HepG2 (cell line): ENCODE measurements around the gene SCN9A. TPM values are rescaled to one million over a fixed set of nuclear protein-coding genes. Genes with fewer than 3 reads are reported as not detected.

Experiments used
- FOXO1 ChIP-seq: sonication (generic); formaldehyde crosslinking; IDR thresholded peaks from 2 replicates; pipeline ENCODE4 v1.4.0; 2020; ENCODE audit warnings: missing genetic modification reagents
- NBN ChIP-seq: fragments of 450-650 bp; conservative IDR thresholded peaks from 2 replicates; pipeline ENCODE4 v1.6.1; 2017
- SALL1 ChIP-seq: sonication (generic); formaldehyde crosslinking; IDR thresholded peaks from 2 replicates; pipeline ENCODE4 v1.8.0; 2022; ENCODE audit warnings: mild to moderate bottlenecking, missing genetic modification reagents
- SMARCC2 ChIP-seq: fragments of 450-650 bp; IDR thresholded peaks from 2 replicates; pipeline ENCODE4 v1.6.1; 2017; ENCODE audit warnings: antibody characterized with exemption, mild to moderate bottlenecking
- ZFP36L1 ChIP-seq: sonication (generic); formaldehyde crosslinking; IDR thresholded peaks from 2 replicates; pipeline ENCODE4 v1.8.0; 2022; ENCODE audit warnings: mild to moderate bottlenecking, missing genetic modification reagents, moderate library complexity
- ZFP36L2 ChIP-seq: sonication (generic); formaldehyde crosslinking; IDR thresholded peaks from 2 replicates; pipeline ENCODE4 v1.4.0; 2020; ENCODE audit warnings: missing genetic modification reagents
- ZNF501 ChIP-seq: sonication (generic); formaldehyde crosslinking; IDR thresholded peaks from 2 replicates; pipeline ENCODE4 v1.5.1; 2020; ENCODE audit warnings: mild to moderate bottlenecking, moderate library complexity, missing genetic modification reagents
- ZNF563 ChIP-seq: sonication (generic); formaldehyde crosslinking; IDR thresholded peaks from 2 replicates; pipeline ENCODE4 v1.8.0; 2022; ENCODE audit warnings: mild to moderate bottlenecking, moderate library complexity, missing genetic modification reagents
- ZNF776 ChIP-seq: sonication (generic); formaldehyde crosslinking; IDR thresholded peaks from 2 replicates; pipeline ENCODE4 v1.4.0; 2020; ENCODE audit warnings: mild to moderate bottlenecking, missing genetic modification reagents
- ZNF781 ChIP-seq: sonication (generic); formaldehyde crosslinking; IDR thresholded peaks from 2 replicates; pipeline ENCODE4 v1.5.1; 2020; ENCODE audit warnings: borderline replicate concordance, mild to moderate bottlenecking, missing genetic modification reagents; ENCODE audit errors: not compliant biosample characterization
- ZSCAN29 ChIP-seq: sonication (generic); formaldehyde crosslinking; conservative IDR thresholded peaks from 2 replicates; pipeline ENCODE4 v1.4.0; 2020; ENCODE audit warnings: mild to moderate bottlenecking, missing genetic modification reagents
- polyA plus RNA-seq, 8 experiments: library from polyadenylated mRNA; depleted of rRNA in 3 of 8; stranded (reverse) in 7 of 8; unstranded in 1 of 8; fragments of >200 nt; fragmentation: Illumina TruSeq in 4 of 8; extraction: Trizol in 4 of 8; gene quantifications; 2 replicates each; pipeline versions ENCODE4 v1.2.1 to v1.2.3, GENCODE V29; 2011 to 2016; ENCODE audit warnings: low read depth in 4 of 8, missing spikeins in 1 of 8, mixed read lengths in 1 of 8; ENCODE audit not compliant: insufficient read depth in 1 of 8
- total RNA-seq, 5 experiments: library from RNA; depleted of rRNA; stranded (reverse); fragments of >200 nt; fragmentation: Illumina TruSeq; extraction: Trizol; gene quantifications; 2 replicates each; pipeline ENCODE4 v1.2.3, GENCODE V29; 2016; ENCODE audit warnings: low read depth in 1 of 5
- TF ChIP-seq, protein P1 (sequence below): sonication (generic); formaldehyde crosslinking; IDR thresholded peaks from 2 replicates; pipeline ENCODE4 v1.4.0; 2020; ENCODE audit warnings: mild to moderate bottlenecking, missing genetic modification reagents, borderline replicate concordance
- TF ChIP-seq, protein P2 (sequence below): sonication (generic); IDR thresholded peaks from 2 replicates; pipeline ENCODE4 v1.6.1; 2016; ENCODE audit warnings: low read depth, borderline replicate concordance
- TF ChIP-seq, protein P3 (sequence below): sonication (generic); formaldehyde crosslinking; IDR thresholded peaks from 2 replicates; pipeline ENCODE4 v1.5.1; 2020; ENCODE audit warnings: mild to moderate bottlenecking, missing genetic modification reagents
- TF ChIP-seq, protein P4 (sequence below): sonication (generic); formaldehyde crosslinking; IDR thresholded peaks from 2 replicates; pipeline ENCODE4 v1.4.0; 2020; ENCODE audit warnings: low read depth, missing genetic modification reagents

SCN9A gene
- total and polyA plus RNA-seq, 2 of the 13 experiments (the other 11 are each of a cell fraction or from before 2014, with no cell fraction given): 15.3 to 24.3 TPM

DNA sequence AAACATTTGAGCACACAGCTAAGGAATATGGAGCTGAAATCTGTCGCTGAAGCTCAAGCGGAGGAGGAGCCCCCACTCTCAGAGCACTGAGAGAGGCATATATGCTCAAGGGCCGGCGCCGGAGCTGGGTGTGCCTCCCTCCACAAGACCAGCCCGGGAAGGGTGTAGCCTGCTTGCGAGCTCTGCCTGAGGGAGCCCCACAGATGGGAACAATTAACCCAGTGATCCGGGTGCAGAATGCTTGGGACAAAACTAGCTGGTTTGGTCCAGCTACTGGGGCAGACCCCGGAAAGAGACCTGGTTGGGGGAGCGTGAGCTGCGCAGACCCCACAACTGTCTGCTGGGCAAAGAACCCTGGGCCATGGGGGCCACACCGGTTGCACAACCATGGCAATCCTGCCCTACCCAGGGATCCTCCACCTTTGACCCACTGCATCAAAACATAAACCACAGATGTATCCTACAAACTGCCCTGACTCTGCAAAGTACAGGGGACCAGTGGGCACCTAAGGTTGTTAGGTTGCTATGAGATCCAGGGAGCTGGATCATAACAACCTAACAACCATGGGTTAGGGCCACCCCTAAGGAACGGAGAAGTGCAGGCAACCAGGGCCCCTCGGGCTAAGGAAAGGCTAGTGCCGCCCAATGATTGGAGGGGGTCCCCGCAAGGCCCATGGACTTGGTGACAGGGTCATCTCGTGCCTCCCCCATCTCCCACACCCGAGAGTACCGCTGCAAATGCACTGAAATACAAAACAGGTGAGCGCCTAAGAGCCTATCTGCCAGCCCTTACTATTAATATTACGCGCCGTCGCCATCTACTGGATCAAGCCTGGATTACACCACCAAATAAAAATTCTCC lies 194.6 kb downstream of the SCN9A start (continued):
- TF ChIP-seq, protein P1, sequence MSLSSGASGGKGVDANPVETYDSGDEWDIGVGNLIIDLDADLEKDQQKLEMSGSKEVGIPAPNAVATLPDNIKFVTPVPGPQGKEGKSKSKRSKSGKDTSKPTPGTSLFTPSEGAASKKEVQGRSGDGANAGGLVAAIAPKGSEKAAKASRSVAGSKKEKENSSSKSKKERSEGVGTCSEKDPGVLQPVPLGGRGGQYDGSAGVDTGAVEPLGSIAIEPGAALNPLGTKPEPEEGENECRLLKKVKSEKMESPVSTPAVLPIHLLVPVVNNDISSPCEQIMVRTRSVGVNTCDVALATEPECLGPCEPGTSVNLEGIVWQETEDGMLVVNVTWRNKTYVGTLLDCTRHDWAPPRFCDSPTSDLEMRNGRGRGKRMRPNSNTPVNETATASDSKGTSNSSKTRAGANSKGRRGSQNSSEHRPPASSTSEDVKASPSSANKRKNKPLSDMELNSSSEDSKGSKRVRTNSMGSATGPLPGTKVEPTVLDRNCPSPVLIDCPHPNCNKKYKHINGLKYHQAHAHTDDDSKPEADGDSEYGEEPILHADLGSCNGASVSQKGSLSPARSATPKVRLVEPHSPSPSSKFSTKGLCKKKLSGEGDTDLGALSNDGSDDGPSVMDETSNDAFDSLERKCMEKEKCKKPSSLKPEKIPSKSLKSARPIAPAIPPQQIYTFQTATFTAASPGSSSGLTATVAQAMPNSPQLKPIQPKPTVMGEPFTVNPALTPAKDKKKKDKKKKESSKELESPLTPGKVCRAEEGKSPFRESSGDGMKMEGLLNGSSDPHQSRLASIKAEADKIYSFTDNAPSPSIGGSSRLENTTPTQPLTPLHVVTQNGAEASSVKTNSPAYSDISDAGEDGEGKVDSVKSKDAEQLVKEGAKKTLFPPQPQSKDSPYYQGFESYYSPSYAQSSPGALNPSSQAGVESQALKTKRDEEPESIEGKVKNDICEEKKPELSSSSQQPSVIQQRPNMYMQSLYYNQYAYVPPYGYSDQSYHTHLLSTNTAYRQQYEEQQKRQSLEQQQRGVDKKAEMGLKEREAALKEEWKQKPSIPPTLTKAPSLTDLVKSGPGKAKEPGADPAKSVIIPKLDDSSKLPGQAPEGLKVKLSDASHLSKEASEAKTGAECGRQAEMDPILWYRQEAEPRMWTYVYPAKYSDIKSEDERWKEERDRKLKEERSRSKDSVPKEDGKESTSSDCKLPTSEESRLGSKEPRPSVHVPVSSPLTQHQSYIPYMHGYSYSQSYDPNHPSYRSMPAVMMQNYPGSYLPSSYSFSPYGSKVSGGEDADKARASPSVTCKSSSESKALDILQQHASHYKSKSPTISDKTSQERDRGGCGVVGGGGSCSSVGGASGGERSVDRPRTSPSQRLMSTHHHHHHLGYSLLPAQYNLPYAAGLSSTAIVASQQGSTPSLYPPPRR (CRISPR knock-in tag): peak; percentile 3; the same call in 1 of the 2 replicates
- TF ChIP-seq FOXO1 (CRISPR knock-in tag) (peak; percentile 66), ZNF563 (0 out of 2 replicates have a peak, but pooled peaks have one; percentile 14), SALL1 (peak; percentile 72), ZSCAN29 (CRISPR knock-in tag) (peak; percentile 75; the same call in 1 of the 2 replicates), ZNF781 (CRISPR knock-in tag) (no peak), ZFP36L2 (CRISPR knock-in tag) (peak; percentile 21; the same call in 1 of the 2 replicates), ZFP36L1 (CRISPR knock-in tag) (0 out of 2 replicates have a peak, but pooled peaks have one; percentile 46), ZNF501 (peak; percentile 68), NBN (no peak), ZNF776 (CRISPR knock-in tag) (peak; percentile 62; the same call in 1 of the 2 replicates), SMARCC2 (no peak)
- TF ChIP-seq, protein P2, sequence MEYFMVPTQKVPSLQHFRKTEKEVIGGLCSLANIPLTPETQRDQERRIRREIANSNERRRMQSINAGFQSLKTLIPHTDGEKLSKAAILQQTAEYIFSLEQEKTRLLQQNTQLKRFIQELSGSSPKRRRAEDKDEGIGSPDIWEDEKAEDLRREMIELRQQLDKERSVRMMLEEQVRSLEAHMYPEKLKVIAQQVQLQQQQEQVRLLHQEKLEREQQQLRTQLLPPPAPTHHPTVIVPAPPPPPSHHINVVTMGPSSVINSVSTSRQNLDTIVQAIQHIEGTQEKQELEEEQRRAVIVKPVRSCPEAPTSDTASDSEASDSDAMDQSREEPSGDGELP: peak; percentile 74; the same call in 1 of the 2 replicates
- TF ChIP-seq, protein P3, sequence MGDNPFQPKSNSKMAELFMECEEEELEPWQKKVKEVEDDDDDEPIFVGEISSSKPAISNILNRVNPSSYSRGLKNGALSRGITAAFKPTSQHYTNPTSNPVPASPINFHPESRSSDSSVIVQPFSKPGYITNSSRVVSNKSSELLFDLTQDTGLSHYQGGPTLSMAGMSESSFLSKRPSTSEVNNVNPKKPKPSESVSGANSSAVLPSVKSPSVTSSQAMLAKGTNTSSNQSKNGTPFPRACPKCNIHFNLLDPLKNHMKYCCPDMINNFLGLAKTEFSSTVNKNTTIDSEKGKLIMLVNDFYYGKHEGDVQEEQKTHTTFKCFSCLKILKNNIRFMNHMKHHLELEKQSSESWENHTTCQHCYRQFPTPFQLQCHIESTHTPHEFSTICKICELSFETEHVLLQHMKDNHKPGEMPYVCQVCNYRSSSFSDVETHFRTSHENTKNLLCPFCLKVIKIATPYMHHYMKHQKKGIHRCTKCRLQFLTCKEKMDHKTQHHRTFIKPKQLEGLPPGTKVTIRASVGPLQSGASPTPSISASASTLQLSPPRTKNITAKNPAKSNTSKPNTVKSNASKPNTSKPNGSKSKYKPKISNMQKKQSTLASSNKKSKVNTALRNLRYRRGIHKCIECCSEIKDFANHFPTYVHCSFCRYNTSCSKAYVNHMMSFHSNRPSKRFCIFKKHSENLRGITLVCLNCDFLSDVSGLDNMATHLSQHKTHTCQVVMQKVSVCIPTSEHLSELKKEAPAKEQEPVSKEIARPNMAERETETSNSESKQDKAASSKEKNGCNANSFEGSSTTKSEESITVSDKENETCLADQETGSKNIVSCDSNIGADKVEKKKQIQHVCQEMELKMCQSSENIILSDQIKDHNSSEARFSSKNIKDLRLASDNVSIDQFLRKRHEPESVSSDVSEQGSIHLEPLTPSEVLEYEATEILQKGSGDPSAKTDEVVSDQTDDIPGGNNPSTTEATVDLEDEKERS: peak; percentile 54
- TF ChIP-seq, protein P4, sequence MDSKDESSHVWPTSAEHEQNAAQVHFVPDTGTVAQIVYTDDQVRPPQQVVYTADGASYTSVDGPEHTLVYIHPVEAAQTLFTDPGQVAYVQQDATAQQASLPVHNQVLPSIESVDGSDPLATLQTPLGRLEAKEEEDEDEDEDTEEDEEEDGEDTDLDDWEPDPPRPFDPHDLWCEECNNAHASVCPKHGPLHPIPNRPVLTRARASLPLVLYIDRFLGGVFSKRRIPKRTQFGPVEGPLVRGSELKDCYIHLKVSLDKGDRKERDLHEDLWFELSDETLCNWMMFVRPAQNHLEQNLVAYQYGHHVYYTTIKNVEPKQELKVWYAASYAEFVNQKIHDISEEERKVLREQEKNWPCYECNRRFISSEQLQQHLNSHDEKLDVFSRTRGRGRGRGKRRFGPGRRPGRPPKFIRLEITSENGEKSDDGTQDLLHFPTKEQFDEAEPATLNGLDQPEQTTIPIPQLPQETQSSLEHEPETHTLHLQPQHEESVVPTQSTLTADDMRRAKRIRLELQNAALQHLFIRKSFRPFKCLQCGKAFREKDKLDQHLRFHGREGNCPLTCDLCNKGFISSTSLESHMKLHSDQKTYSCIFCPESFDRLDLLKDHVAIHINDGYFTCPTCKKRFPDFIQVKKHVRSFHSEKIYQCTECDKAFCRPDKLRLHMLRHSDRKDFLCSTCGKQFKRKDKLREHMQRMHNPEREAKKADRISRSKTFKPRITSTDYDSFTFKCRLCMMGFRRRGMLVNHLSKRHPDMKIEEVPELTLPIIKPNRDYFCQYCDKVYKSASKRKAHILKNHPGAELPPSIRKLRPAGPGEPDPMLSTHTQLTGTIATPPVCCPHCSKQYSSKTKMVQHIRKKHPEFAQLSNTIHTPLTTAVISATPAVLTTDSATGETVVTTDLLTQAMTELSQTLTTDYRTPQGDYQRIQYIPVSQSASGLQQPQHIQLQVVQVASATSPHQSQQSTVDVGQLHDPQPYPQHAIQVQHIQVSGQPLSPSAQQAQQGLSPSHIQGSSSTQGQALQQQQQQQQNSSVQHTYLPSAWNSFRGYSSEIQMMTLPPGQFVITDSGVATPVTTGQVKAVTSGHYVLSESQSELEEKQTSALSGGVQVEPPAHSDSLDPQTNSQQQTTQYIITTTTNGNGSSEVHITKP (CRISPR knock-in tag): peak; percentile 34; the same call in 1 of the 2 replicates
